Caco-2 (cell line): ENCODE measurements around the gene DMGDH. TPM values are rescaled to one million over a fixed set of nuclear protein-coding genes. Genes with fewer than 3 reads are reported as not detected.

Experiments
- BruUV-seq: library from RNA; stranded (reverse); fragments of 400-500 nt; replicated peaks from 2 replicates; lab custom pipeline; 2021; lab: Mats Ljungman, UMichigan
- CTCF ChIA-PET: fragments of 300-600 bp; sonication (Branson Sonifier 250); formaldehyde crosslinking; loops from one replicate; lab custom pipeline; 2022; ENCODE audit warnings: antibody characterized with exemption; lab: Charles Lee
- POLR2A ChIA-PET: fragments of 300-600 bp; sonication (Branson Sonifier 250); formaldehyde crosslinking; loops from one replicate; lab custom pipeline; 2022; ENCODE audit warnings: antibody characterized with exemption; lab: Charles Lee
- DNase-seq, 2 experiments: peaks; one replicate each; pipeline versions ENCODE4 v3.0.0 to v3.0.0-alpha.2; 2020 to 2022
- H3K27me3 ChIP-seq: replicated peaks from 2 replicates; pipeline ENCODE4 v1.6.0; 2011; ENCODE audit warnings: low read length; ENCODE audit not compliant: control insufficient read depth, insufficient read depth
- H3K36me3 ChIP-seq: 2 replicates; pipeline ENCODE4 v1.5.1; 2011; ENCODE audit warnings: low read length; ENCODE audit not compliant: control insufficient read depth, insufficient read depth
- H3K4me1 ChIP-seq: fragments of 250-450 bp; sonication (Bioruptor Pico); 2 replicates; pipeline ENCODE4 v1.5.1; 2020; ENCODE audit warnings: mild to moderate bottlenecking
- H3K4me3 ChIP-seq: 2 replicates; pipeline ENCODE4 v1.5.1; 2011; ENCODE audit warnings: low read depth, mild to moderate bottlenecking, control low read depth, low read length
- H3K9me3 ChIP-seq: fragments of 250-450 bp; sonication (Bioruptor Pico); 2 replicates; pipeline ENCODE4 v1.5.1; 2020; ENCODE audit warnings: mild to moderate bottlenecking, moderate library complexity
- H3K27ac Mint-ChIP-seq: one replicate; pipeline ENCODE4 v1.8.0; 2022; ENCODE audit warnings: mixed read lengths; ENCODE audit not compliant: unreplicated experiment
- H3K27me3 Mint-ChIP-seq: one replicate; pipeline ENCODE4 v1.8.0; 2022; ENCODE audit warnings: mixed read lengths; ENCODE audit not compliant: insufficient read depth, unreplicated experiment
- H3K36me3 Mint-ChIP-seq: one replicate; pipeline ENCODE4 v1.8.0; 2022; ENCODE audit warnings: mild to moderate bottlenecking, mixed read lengths; ENCODE audit not compliant: insufficient read depth, unreplicated experiment
- H3K4me1 Mint-ChIP-seq: one replicate; pipeline ENCODE4 v1.8.0; 2022; ENCODE audit warnings: low read depth, mixed read lengths; ENCODE audit not compliant: unreplicated experiment
- H3K4me3 Mint-ChIP-seq: one replicate; pipeline ENCODE4 v1.8.0; 2022; ENCODE audit warnings: mild to moderate bottlenecking, moderate library complexity, mixed read lengths; ENCODE audit not compliant: unreplicated experiment
- H3K9me3 Mint-ChIP-seq: one replicate; pipeline ENCODE4 v1.8.0; 2022; ENCODE audit warnings: mixed read lengths; ENCODE audit not compliant: unreplicated experiment
- CTCF ChIP-seq, 2 experiments: fragments of 200-600 bp in 1 of 2; IDR thresholded peaks; 1 replicate in 1 of 2; 2 replicates in 1 of 2; pipeline versions ENCODE4 v1.5.1 to v1.8.0; 2011 to 2022; ENCODE audit warnings: antibody characterized with exemption in 1 of 2, control low read depth in 1 of 2, inconsistent platforms in 1 of 2, low read depth in 1 of 2, low read length in 1 of 2, mild to moderate bottlenecking in 1 of 2, moderate library complexity in 1 of 2; ENCODE audit not compliant: insufficient read depth in 1 of 2, severe bottlenecking in 1 of 2, unreplicated experiment in 1 of 2
- intact Hi-C: fragments of 100-400 bp; cut with micrococcal nuclease; formaldehyde crosslinking; loops from one replicate; pipeline ENCODE4 v1.10.0; 2022; ENCODE audit not compliant: unreplicated experiment
- total RNA-seq: library from RNA; stranded (reverse); gene quantifications from 2 replicates; pipeline ENCODE4 v1.2.3, GENCODE V29; 2022

DMGDH gene
- total RNA-seq, 1 experiment from 2014 or later: 1.8 TPM

DNA sequence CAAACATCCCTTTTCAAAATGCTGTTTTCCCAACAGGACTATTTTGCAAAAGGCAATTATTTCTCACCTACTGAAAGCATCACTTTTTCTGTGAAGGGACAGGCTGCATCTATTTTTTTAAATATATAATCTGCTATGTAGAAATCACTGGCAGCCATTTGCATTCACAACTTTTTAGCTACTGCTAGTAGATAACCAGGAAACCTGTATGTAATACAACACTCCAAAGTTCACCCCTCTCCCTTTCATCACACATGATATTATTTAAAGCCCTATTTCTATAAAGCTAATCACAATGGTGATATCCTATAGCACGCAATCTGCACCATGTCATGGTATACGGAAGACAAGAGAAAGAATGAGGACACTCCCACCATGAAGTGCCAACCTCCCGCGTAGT lies 9.8 kb downstream of the DMGDH start:
- Mint-ChIP-seq H3K9me3 (no peaks in the 10 kb centered on the region), H3K4me1 (no peaks in the 10 kb centered on the region), H3K36me3 (no peaks in the 10 kb centered on the region), H3K27ac (no peak overlapping the region), H3K4me3 (no peak overlapping the region), H3K27me3 (peaks cover 12% of the 10 kb centered on the region)
- BruUV-seq: no TSS peak
- no peak for TF ChIP-seq CTCF (IDR thresholded peaks at IDR 0.05; ENCODE audit: insufficient read depth in 1 of 2, low read depth in 1 of 2, low read length in 1 of 2, severe bottlenecking in 1 of 2, unreplicated experiment in 1 of 2)
- Histone ChIP-seq H3K4me3 (no peak overlapping the region), H3K9me3 (no peaks in the 10 kb centered on the region), H3K27me3 (no peaks in the 10 kb centered on the region), H3K36me3 (no peaks in the 10 kb centered on the region), H3K4me1 (no peaks in the 10 kb centered on the region)
- POLR2A ChIA-PET: no interaction called here
- intact Hi-C loops: no loop called here
- DNase-seq: no peak
- CTCF ChIA-PET: interaction anchor here (1.1 kb wide), 1 partner anchor 15 kb away, joined by 3 read pairs; no protein-coding TSS in a partner anchor

DNA sequence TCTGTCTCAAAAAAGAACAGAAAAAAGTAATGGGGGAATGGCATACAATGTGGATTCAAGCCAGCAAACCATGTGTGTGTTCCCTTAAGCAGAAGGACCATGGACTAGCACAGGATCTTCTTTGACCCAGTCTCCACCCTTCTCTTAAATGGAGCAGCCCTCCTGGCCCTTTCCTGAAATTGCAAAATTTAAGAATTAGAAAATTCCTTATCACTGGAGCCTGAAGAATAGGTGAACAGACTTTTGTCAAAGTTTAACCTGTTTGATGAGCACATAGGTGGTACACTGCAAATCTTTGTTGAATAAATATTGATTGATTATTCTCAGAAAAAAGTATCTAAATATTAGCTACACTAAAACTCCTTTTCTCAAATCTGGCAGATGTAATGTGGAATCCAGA lies 12.6 kb downstream of the DMGDH start:
- DNase-seq: no peak
- H3K4me1 Mint-ChIP-seq: no peaks in the 10 kb centered on the region
- no peaks in the 10 kb centered on the region for H3K9me3 Mint-ChIP-seq
- ChIA-PET POLR2A (no interaction called here), CTCF (no interaction called here)
- Histone ChIP-seq H3K9me3 (no peaks in the 10 kb centered on the region), H3K4me1 (no peaks in the 10 kb centered on the region), H3K27me3 (no peaks in the 10 kb centered on the region), H3K36me3 (no peaks in the 10 kb centered on the region), H3K4me3 (no peak overlapping the region)
- intact Hi-C loops: no loop called here
- H3K36me3 Mint-ChIP-seq: no peaks in the 10 kb centered on the region
- BruUV-seq: no TSS peak
- H3K4me3 Mint-ChIP-seq: no peak overlapping the region
- peaks cover 9% of the 10 kb centered on the region for H3K27me3 Mint-ChIP-seq
- no peak for TF ChIP-seq CTCF (IDR thresholded peaks at IDR 0.05; ENCODE audit: insufficient read depth in 1 of 2, low read depth in 1 of 2, low read length in 1 of 2, severe bottlenecking in 1 of 2, unreplicated experiment in 1 of 2)
- no peak overlapping the region for H3K27ac Mint-ChIP-seq

DNA sequence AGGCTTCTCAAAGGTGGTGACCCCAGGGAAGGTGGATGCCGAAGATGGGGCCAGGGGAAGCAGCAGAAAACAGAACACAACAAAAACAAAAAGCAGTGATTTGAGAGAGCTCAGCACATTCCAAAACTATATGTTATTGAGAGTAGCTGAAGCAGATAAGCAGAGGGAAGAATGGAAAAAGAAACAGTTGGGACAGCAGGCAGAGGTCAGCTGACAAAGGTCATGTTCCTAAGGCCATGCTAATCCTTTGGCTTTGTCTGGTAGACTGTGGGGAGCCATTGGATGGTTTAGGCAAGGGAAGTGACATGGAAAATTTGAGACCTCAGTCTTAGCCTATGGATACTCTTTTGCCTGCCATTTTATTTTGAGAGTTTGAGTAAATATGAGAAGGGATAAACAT lies 14.5 kb downstream of the DMGDH start:
- DNase-seq: no peak
- Histone ChIP-seq H3K4me1 (no peaks in the 10 kb centered on the region), H3K9me3 (peaks cover 5% of the 10 kb centered on the region), H3K27me3 (no peaks in the 10 kb centered on the region), H3K4me3 (no peak overlapping the region), H3K36me3 (no peaks in the 10 kb centered on the region)
- Mint-ChIP-seq H3K27ac (no peak overlapping the region), H3K4me3 (no peak overlapping the region), H3K4me1 (no peaks in the 10 kb centered on the region), H3K27me3 (peaks cover 6% of the 10 kb centered on the region), H3K36me3 (no peaks in the 10 kb centered on the region), H3K9me3 (peaks cover 9% of the 10 kb centered on the region)
- intact Hi-C loops: no loop called here
- ChIA-PET CTCF (no interaction called here), POLR2A (interaction anchor here (0.5 kb wide), 1 partner anchor 34 kb away, joined by 3 read pairs; no protein-coding TSS in a partner anchor)
- no TSS peak for BruUV-seq
- no peak for TF ChIP-seq CTCF (IDR thresholded peaks at IDR 0.05; ENCODE audit: insufficient read depth in 1 of 2, low read depth in 1 of 2, low read length in 1 of 2, severe bottlenecking in 1 of 2, unreplicated experiment in 1 of 2)
